Measurements from ENCODE around the gene THRA. TPM values are rescaled to one million over a fixed set of nuclear protein-coding genes. Genes with fewer than 3 reads are reported as not detected.

Gene THRA
- total and polyA plus RNA-seq, 9 of the 15 experiments (the other 6 are each of a cell fraction or from before 2014, with no cell fraction given), result 0.34 to 23.4 (median 12.7) TPM

DNA sequence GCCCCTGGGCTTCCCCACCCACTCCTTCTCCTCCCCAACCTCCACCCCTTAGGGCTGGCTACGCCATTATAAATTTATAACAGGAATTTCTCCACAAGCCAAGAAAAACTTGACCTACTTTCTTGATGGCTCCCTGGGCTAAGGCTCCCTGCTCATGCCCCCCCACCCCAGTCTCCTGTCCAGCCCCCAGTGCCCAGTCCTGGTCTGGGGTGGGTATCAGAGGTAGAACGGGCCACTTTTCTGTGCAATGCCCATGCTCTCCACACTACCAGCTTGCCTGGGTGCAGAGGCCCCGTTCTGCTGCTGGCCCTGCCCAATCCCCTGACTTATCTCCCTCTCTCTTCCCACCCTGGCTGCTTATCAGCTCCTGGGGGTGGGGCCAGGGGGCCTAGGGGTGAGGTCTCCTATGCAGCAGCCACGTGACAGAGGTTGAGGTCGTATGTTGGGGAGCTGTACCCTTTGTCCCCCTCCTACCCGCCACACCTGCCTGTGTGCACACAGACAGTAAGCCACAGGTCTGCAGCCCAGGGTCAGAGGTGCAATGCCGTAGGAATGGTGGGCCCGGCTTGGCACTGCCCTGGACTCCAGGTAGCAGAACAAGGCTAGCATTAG lies 10.1 kb downstream of the THRA start:
- WGBS (ENCODE audit: insufficient coverage, low coverage, missing lambda C conversion rate), result 17% methylated on average over 5 of the region's 8 CpGs
- no peak for FAIRE-seq
- no peak for TF ChIP-seq EP400 (IDR thresholded peaks at IDR 0.05)
- no peak for TF ChIP-seq CBX2 (IDR thresholded peaks at IDR 0.05; ENCODE audit: insufficient read depth, low read length, poor library complexity, severe bottlenecking)
- TF ChIP-seq, protein P1, sequence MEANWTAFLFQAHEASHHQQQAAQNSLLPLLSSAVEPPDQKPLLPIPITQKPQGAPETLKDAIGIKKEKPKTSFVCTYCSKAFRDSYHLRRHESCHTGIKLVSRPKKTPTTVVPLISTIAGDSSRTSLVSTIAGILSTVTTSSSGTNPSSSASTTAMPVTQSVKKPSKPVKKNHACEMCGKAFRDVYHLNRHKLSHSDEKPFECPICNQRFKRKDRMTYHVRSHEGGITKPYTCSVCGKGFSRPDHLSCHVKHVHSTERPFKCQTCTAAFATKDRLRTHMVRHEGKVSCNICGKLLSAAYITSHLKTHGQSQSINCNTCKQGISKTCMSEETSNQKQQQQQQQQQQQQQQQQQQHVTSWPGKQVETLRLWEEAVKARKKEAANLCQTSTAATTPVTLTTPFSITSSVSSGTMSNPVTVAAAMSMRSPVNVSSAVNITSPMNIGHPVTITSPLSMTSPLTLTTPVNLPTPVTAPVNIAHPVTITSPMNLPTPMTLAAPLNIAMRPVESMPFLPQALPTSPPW (CRISPR knock-in tag; IDR thresholded peaks at IDR 0.05), result peak; percentile 80
- TF ChIP-seq, protein P2, sequence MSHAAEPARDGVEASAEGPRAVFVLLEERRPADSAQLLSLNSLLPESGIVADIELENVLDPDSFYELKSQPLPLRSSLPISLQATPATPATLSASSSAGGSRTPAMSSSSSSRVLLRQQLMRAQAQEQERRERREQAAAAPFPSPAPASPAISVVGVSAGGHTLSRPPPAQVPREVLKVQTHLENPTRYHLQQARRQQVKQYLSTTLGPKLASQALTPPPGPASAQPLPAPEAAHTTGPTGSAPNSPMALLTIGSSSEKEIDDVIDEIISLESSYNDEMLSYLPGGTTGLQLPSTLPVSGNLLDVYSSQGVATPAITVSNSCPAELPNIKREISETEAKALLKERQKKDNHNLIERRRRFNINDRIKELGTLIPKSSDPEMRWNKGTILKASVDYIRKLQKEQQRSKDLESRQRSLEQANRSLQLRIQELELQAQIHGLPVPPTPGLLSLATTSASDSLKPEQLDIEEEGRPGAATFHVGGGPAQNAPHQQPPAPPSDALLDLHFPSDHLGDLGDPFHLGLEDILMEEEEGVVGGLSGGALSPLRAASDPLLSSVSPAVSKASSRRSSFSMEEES (CRISPR knock-in tag; IDR thresholded peaks at IDR 0.05), result peak; percentile 44
- TF ChIP-seq RAD51 (IDR thresholded peaks at IDR 0.05; ENCODE audit: borderline replicate concordance, low read depth), result peak; percentile 62; the same call in 1 of the 2 replicates
- peak; percentile 59; the same call in 1 of the 2 replicates for TF ChIP-seq ZBTB7A (IDR thresholded peaks at IDR 0.05; ENCODE audit: borderline replicate concordance, control insufficient read depth, low read depth, low read length)
- TF ChIP-seq, protein P3, sequence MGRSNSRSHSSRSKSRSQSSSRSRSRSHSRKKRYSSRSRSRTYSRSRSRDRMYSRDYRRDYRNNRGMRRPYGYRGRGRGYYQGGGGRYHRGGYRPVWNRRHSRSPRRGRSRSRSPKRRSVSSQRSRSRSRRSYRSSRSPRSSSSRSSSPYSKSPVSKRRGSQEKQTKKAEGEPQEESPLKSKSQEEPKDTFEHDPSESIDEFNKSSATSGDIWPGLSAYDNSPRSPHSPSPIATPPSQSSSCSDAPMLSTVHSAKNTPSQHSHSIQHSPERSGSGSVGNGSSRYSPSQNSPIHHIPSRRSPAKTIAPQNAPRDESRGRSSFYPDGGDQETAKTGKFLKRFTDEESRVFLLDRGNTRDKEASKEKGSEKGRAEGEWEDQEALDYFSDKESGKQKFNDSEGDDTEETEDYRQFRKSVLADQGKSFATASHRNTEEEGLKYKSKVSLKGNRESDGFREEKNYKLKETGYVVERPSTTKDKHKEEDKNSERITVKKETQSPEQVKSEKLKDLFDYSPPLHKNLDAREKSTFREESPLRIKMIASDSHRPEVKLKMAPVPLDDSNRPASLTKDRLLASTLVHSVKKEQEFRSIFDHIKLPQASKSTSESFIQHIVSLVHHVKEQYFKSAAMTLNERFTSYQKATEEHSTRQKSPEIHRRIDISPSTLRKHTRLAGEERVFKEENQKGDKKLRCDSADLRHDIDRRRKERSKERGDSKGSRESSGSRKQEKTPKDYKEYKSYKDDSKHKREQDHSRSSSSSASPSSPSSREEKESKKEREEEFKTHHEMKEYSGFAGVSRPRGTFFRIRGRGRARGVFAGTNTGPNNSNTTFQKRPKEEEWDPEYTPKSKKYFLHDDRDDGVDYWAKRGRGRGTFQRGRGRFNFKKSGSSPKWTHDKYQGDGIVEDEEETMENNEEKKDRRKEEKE (IDR thresholded peaks at IDR 0.05; ENCODE audit: borderline replicate concordance in 1 of 2, control insufficient read depth in 1 of 2, low read depth in 2 of 2, low read length in 1 of 2), result no peak
- TF ChIP-seq, protein P4, sequence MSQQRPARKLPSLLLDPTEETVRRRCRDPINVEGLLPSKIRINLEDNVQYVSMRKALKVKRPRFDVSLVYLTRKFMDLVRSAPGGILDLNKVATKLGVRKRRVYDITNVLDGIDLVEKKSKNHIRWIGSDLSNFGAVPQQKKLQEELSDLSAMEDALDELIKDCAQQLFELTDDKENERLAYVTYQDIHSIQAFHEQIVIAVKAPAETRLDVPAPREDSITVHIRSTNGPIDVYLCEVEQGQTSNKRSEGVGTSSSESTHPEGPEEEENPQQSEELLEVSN (IDR thresholded peaks at IDR 0.05; ENCODE audit: borderline replicate concordance in 1 of 2, extremely low read depth in 1 of 2, insufficient read depth in 1 of 2, insufficient read length in 1 of 2, low read depth in 1 of 2, low read length in 1 of 2, poor library complexity in 1 of 2, severe bottlenecking in 1 of 2), result peak in 1 of 2 experiments; percentile 36
- 0 out of 2 replicates have a peak, but pooled peaks have one; percentile 27 for TF ChIP-seq SMARCA4 (IDR thresholded peaks at IDR 0.05)
- peak; percentile 22; the same call in 1 of the 2 replicates for TF ChIP-seq HSF4 (CRISPR knock-in tag; IDR thresholded peaks at IDR 0.05; ENCODE audit: borderline replicate concordance)
- TF ChIP-seq DPF2 (IDR thresholded peaks at IDR 0.05), result peak; percentile 36
- no peak for TF ChIP-seq CHD1 (IDR thresholded peaks at IDR 0.05; ENCODE audit: low read length)

More for the DNA sequence above, 10.1 kb downstream of the THRA start:
- Histone ChIP-seq H3K9me1 (ENCODE audit: control insufficient read depth, insufficient read depth, low read length) (no peaks in the 10 kb centered on the region), H3K79me2 (ENCODE audit: control insufficient read depth, insufficient read depth, low read length) (peaks cover 68% of the 10 kb centered on the region), H3K4me3 (no peak overlapping the region), H3K9ac (ENCODE audit: insufficient read depth in 1 of 2, low read depth in 2 of 2, low read length in 2 of 2) (peak overlapping the region; percentile 43 to 90; a peak in 3 of 4 replicates), H4K20me1 (replicated peaks; ENCODE audit: control insufficient read depth, insufficient read depth, low read length) (no peaks in the 10 kb centered on the region), H3K9me3 (replicated peaks; ENCODE audit: control insufficient read depth, insufficient read depth, low read depth, low read length) (no peaks in the 10 kb centered on the region), H3K36me3 (ENCODE audit: control insufficient read depth, insufficient read depth, low read length) (peaks cover 27% of the 10 kb centered on the region; the same call in 2 of the 3 replicates), H3K27me3 (ENCODE audit: control insufficient read depth in 2 of 2, insufficient read depth in 2 of 2, low read length in 2 of 2) (no peaks in the 10 kb centered on the region), H3K4me1 (replicated peaks in 1 of 2; ENCODE audit: control insufficient read depth in 2 of 2, insufficient read depth in 2 of 2, low read length in 2 of 2) (peaks cover 86 to 87% of the 10 kb centered on the region in 2 experiments), H2AFZ (ENCODE audit: low read depth, low read length) (no peak overlapping the region), H3K27ac (ENCODE audit: extremely low read depth, low read depth, low read length) (peak overlapping the region; percentile 77), H3K4me2 (ENCODE audit: insufficient read depth, low read length) (peak overlapping the region; percentile 74; the same call in 1 of the 2 replicates)
- ChIA-PET POLR2A (interaction anchor here (1.3 kb wide), 2 partner anchors 8 to 26 kb away, joined by 4 to 9 read pairs; no protein-coding TSS in a partner anchor), CTCF (ENCODE audit: low intra/inter-chr PET ratio) (no interaction called here)
- intact Hi-C loops (cut with micrococcal nuclease), result no loop called here
- peak; percentile 28 for ATAC-seq
- no TSS peak for BruUV-seq (replicated peaks)
- in situ Hi-C loops (cut with MboI), result no loop called here
- DNase-seq (ENCODE audit: extremely low read depth in 1 of 4, low spot score in 3 of 4), result peak; percentile 64 to 77 (median 72)

All from K562 (cell line).